Measurements from ENCODE around the gene PPP1R16B.
A peak's percentile ranks its signal among the peaks of the same experiment; 100 is the strongest.

The PPP1R16B gene

GRCh38 chr20:38815446-38815845, 9.9 kb downstream of the PPP1R16B start:
- no peak overlapping the region for H3K4me2 ChIP-seq
- H3K27ac ChIP-seq, result no peak overlapping the region
- H3K9ac ChIP-seq, result no peak overlapping the region
- no peak for TF ChIP-seq Cebpa-rat (IDR thresholded peaks at IDR 0.05)
- H4K20me1 ChIP-seq, result peaks cover 22% of the 10 kb centered on the region
- H3K4me3 ChIP-seq, result no peak overlapping the region
- H3K36me3 ChIP-seq, result peaks cover 8% of the 10 kb centered on the region; the same call in 1 of the 2 replicates
- peaks cover 43% of the 10 kb centered on the region for H3K4me1 ChIP-seq
- H3K27me3 ChIP-seq, result no peaks in the 10 kb centered on the region
- peaks cover 16% of the 10 kb centered on the region; the same call in 1 of the 2 replicates for H3K9me3 ChIP-seq

- no peak overlapping the region for H3K27ac ChIP-seq
- no peak overlapping the region for H3K9ac ChIP-seq
- no peak for TF ChIP-seq Cebpa-rat (IDR thresholded peaks at IDR 0.05)
- peaks cover 21% of the 10 kb centered on the region for H3K4me1 ChIP-seq
- H3K4me2 ChIP-seq, result no peak overlapping the region; the same call in 1 of the 2 replicates
- H3K36me3 ChIP-seq, result peaks cover 20% of the 10 kb centered on the region; the same call in 1 of the 2 replicates
- no peak overlapping the region for H3K4me3 ChIP-seq
- H3K9me3 ChIP-seq, result peaks cover 27% of the 10 kb centered on the region
- H4K20me1 ChIP-seq, result peaks cover 7% of the 10 kb centered on the region; the same call in 1 of the 2 replicates
- no peaks in the 10 kb centered on the region for H3K27me3 ChIP-seq
Measured at GRCh38 chr20:38818113-38819065, 12.9 kb downstream of the PPP1R16B start.

- H3K9ac ChIP-seq, result no peak overlapping the region
- peaks cover 33% of the 10 kb centered on the region; the same call in 1 of the 2 replicates for H4K20me1 ChIP-seq
- H3K27ac ChIP-seq, result no peak overlapping the region
- no peak overlapping the region for H3K4me2 ChIP-seq
- no peak overlapping the region for H3K4me3 ChIP-seq
- H3K27me3 ChIP-seq, result no peaks in the 10 kb centered on the region
- peaks cover 26% of the 10 kb centered on the region; the same call in 1 of the 2 replicates for H3K36me3 ChIP-seq
- H3K4me1 ChIP-seq, result peaks cover 16% of the 10 kb centered on the region
- no peak for TF ChIP-seq Cebpa-rat (IDR thresholded peaks at IDR 0.05)
- H3K9me3 ChIP-seq, result peaks cover 10% of the 10 kb centered on the region
Measured at GRCh38 chr20:38825571-38825900, 20.0 kb downstream of the PPP1R16B start.

GRCh38 chr20:38825901-38826625, 20.6 kb downstream of the PPP1R16B start:
- H4K20me1 ChIP-seq, result peaks cover 33% of the 10 kb centered on the region; the same call in 1 of the 2 replicates
- 0 out of 2 replicates have a peak overlapping the region, but pooled peaks have one; percentile 4 for H3K4me2 ChIP-seq

GRCh38 chr20:38827770-38828281, 22.3 kb downstream of the PPP1R16B start:
- Histone ChIP-seq H3K27me3 (no peaks in the 10 kb centered on the region), H4K20me1 (peaks cover 32% of the 10 kb centered on the region; the same call in 1 of the 2 replicates), H3K9me3 (no peaks in the 10 kb centered on the region), H3K4me3 (no peak overlapping the region), H3K36me3 (peaks cover 20% of the 10 kb centered on the region; the same call in 1 of the 2 replicates), H3K4me1 (peaks cover 12% of the 10 kb centered on the region), H3K27ac (no peak overlapping the region; the same call in 1 of the 2 replicates), H3K9ac (no peak overlapping the region), H3K4me2 (no peak overlapping the region)
- no peak for TF ChIP-seq Cebpa-rat (IDR thresholded peaks at IDR 0.05)

More at GRCh38 chr20:38825901-38826625, 20.6 kb downstream of the PPP1R16B start:
- TF ChIP-seq Cebpa-rat (IDR thresholded peaks at IDR 0.05), result no peak
- no peak overlapping the region for H3K9ac ChIP-seq
- no peaks in the 10 kb centered on the region for H3K27me3 ChIP-seq
- H3K36me3 ChIP-seq, result peaks cover 24% of the 10 kb centered on the region; the same call in 1 of the 2 replicates
- H3K4me1 ChIP-seq, result peaks cover 16% of the 10 kb centered on the region
- H3K4me3 ChIP-seq, result no peak overlapping the region
- peaks cover 5% of the 10 kb centered on the region for H3K9me3 ChIP-seq
- H3K27ac ChIP-seq, result no peak overlapping the region

- Histone ChIP-seq H3K4me2 (no peak overlapping the region), H4K20me1 (0 out of 2 replicates have a peak, but pooled peaks cover 23% of the 10 kb centered on the region), H3K27me3 (no peaks in the 10 kb centered on the region), H3K36me3 (peaks cover 14% of the 10 kb centered on the region; the same call in 1 of the 2 replicates), H3K4me3 (no peak overlapping the region), H3K4me1 (peaks cover 14% of the 10 kb centered on the region), H3K27ac (no peak overlapping the region), H3K9ac (no peak overlapping the region), H3K9me3 (no peaks in the 10 kb centered on the region)
- no peak for TF ChIP-seq Cebpa-rat (IDR thresholded peaks at IDR 0.05)
Measured at GRCh38 chr20:38828514-38829295, 23.2 kb downstream of the PPP1R16B start.

GRCh38 chr20:38829296-38829875, 23.9 kb downstream of the PPP1R16B start:
- Histone ChIP-seq H3K27me3 (no peaks in the 10 kb centered on the region), H3K4me1 (peaks cover 21% of the 10 kb centered on the region), H3K4me3 (no peak overlapping the region), H4K20me1 (0 out of 2 replicates have a peak, but pooled peaks cover 20% of the 10 kb centered on the region), H3K27ac (no peak overlapping the region), H3K9ac (no peak overlapping the region), H3K36me3 (peaks cover 14% of the 10 kb centered on the region; the same call in 1 of the 2 replicates), H3K4me2 (no peak overlapping the region), H3K9me3 (no peaks in the 10 kb centered on the region)
- TF ChIP-seq Cebpa-rat (IDR thresholded peaks at IDR 0.05), result no peak

GRCh38 chr20:38830356-38830755, 24.9 kb downstream of the PPP1R16B start:
- Histone ChIP-seq H3K36me3 (peaks cover 14% of the 10 kb centered on the region; the same call in 1 of the 2 replicates), H3K4me2 (no peak overlapping the region), H3K9ac (no peak overlapping the region), H3K4me3 (no peak overlapping the region), H3K27me3 (no peaks in the 10 kb centered on the region), H3K27ac (no peak overlapping the region), H4K20me1 (0 out of 2 replicates have a peak, but pooled peaks cover 19% of the 10 kb centered on the region), H3K4me1 (peaks cover 21% of the 10 kb centered on the region), H3K9me3 (no peaks in the 10 kb centered on the region)
- no peak for TF ChIP-seq Cebpa-rat (IDR thresholded peaks at IDR 0.05)
